Body of pancreas (tissue), 4 donors: ENCODE measurements around the gene ECE2.

Experiments used
- POLR2A ChIP-seq, 3 donors: fragments of 450-650 bp; IDR thresholded peaks; one replicate each; pipeline ENCODE4 v1.6.1; 2016; ENCODE audit warnings: antibody characterized with exemption in 3 of 3, mild to moderate bottlenecking in 2 of 3
- TF ChIP-seq, protein P1 (sequence below), 7 experiments: fragments of 450-650 bp in 4 of 7; fragments of 200-600 bp in 3 of 7; sonication (generic) in 3 of 7; IDR thresholded peaks; one replicate each; pipeline ENCODE4 v1.5.1; 2016 to 2019; ENCODE audit warnings: antibody characterized with exemption in 7 of 7

GRCh38 chr3:184336547-184337398 is 61.0 kb downstream of the ECE2 start:
- TF ChIP-seq, protein P1, sequence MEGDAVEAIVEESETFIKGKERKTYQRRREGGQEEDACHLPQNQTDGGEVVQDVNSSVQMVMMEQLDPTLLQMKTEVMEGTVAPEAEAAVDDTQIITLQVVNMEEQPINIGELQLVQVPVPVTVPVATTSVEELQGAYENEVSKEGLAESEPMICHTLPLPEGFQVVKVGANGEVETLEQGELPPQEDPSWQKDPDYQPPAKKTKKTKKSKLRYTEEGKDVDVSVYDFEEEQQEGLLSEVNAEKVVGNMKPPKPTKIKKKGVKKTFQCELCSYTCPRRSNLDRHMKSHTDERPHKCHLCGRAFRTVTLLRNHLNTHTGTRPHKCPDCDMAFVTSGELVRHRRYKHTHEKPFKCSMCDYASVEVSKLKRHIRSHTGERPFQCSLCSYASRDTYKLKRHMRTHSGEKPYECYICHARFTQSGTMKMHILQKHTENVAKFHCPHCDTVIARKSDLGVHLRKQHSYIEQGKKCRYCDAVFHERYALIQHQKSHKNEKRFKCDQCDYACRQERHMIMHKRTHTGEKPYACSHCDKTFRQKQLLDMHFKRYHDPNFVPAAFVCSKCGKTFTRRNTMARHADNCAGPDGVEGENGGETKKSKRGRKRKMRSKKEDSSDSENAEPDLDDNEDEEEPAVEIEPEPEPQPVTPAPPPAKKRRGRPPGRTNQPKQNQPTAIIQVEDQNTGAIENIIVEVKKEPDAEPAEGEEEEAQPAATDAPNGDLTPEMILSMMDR (IDR thresholded peaks at IDR 0.05) = no peak
- peak in 1 of 3 donors; percentile 11 for TF ChIP-seq POLR2A (IDR thresholded peaks at IDR 0.05)
